Breast epithelium (tissue), 4 donors: ENCODE measurements around the gene EFHD1. TPM values are rescaled to one million over a fixed set of nuclear protein-coding genes. Genes with fewer than 3 reads are reported as not detected.
"Not testable (repeated sequence)": the region's sequence is repeated elsewhere in the genome, so short reads cannot be mapped to it uniquely, and the experiment has no call there.

Experiments
- DNase-seq, 2 donors: peaks; one replicate each; pipeline ENCODE4 v3.0.0-alpha.2; 2019; ENCODE audit warnings: low spot score in 2 of 2
- H3K27ac ChIP-seq, 2 donors: fragments of 200-600 bp; sonication (generic) in 1 of 2; one replicate each; pipeline ENCODE4 v1.5.1; 2016 to 2019; ENCODE audit warnings: mild to moderate bottlenecking in 1 of 2
- H3K27me3 ChIP-seq, 2 donors: fragments of 200-600 bp; sonication (generic) in 1 of 2; one replicate each; pipeline versions ENCODE4 v1.5.1 to v1.6.0; 2017 to 2019; ENCODE audit warnings: control low read depth in 1 of 2, mild to moderate bottlenecking in 1 of 2
- H3K36me3 ChIP-seq: fragments of 200-600 bp; one replicate; pipeline ENCODE4 v1.5.1; 2019
- H3K4me1 ChIP-seq, 2 donors: fragments of 200-600 bp; sonication (generic); one replicate each; pipeline ENCODE4 v1.5.1; 2016 to 2019; ENCODE audit warnings: control low read depth in 1 of 2
- H3K4me3 ChIP-seq, 3 donors: fragments of 200-600 bp; sonication (generic); 1 replicate in 2 of 3; 2 replicates in 1 of 3; pipeline ENCODE4 v1.5.1; 2016 to 2019; ENCODE audit warnings: mild to moderate bottlenecking in 3 of 3, moderate library complexity in 2 of 3
- H3K9me3 ChIP-seq, 2 donors: fragments of 200-600 bp; sonication (generic) in 1 of 2; one replicate each; pipeline ENCODE4 v1.5.1; 2016 to 2019; ENCODE audit warnings: control low read depth in 1 of 2
- CTCF ChIP-seq, 3 donors: fragments of 450-650 bp; IDR thresholded peaks; one replicate each; pipeline ENCODE4 v1.5.1; 2016 to 2017; ENCODE audit warnings: antibody characterized with exemption in 3 of 3, mild to moderate bottlenecking in 3 of 3, moderate library complexity in 3 of 3
- POLR2A ChIP-seq: fragments of 450-650 bp; IDR thresholded peaks from one replicate; pipeline ENCODE4 v1.6.1; 2016; ENCODE audit warnings: antibody characterized with exemption, mild to moderate bottlenecking, moderate library complexity
- POLR2AphosphoS5 ChIP-seq, 3 donors: sonication (generic); formaldehyde crosslinking; IDR thresholded peaks; one replicate each; pipeline ENCODE4 v1.6.1; 2017; ENCODE audit warnings: antibody characterized with exemption in 3 of 3
- intact Hi-C: fragments of 100-400 bp; cut with DNase I; formaldehyde crosslinking; loops from one replicate; pipeline ENCODE4 v1.15.1; 2023; ENCODE audit warnings: low total_unique reads
- total RNA-seq, 3 donors: library from RNA; depleted of rRNA; stranded (reverse); fragments of >200 nt; gene quantifications; one replicate each; pipeline ENCODE4 v1.1.0, GENCODE V29; 2016

Gene EFHD1
- total RNA-seq, 3 donors from 2014 or later: 31.0 to 67.2 (median 52.8) TPM

DNA sequence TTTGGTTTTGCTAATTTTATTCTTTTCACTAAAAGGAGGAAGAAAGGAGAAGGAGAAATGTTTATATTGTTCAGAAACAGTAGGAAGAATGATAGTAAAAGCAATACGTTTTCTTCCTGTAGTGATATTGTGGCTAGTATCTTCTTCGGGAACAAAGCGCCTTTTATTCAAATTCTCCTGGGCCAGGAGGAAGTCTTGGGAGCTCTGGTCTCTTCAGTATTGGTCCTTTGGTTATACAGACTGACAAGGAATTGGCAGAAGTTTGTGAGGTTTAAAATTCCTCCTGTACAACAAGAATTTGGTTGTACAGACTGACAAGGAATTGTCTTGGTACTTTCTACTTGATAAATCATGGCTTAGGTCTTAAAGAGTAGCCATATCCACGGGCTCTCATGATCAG is 73.7 kb downstream of the EFHD1 start:
- no peaks in the 10 kb centered on the region for H3K9me3 ChIP-seq
- no peaks in the 10 kb centered on the region for H3K27me3 ChIP-seq
- no peak overlapping the region for H3K27ac ChIP-seq
- H3K4me1 ChIP-seq: no peaks in the 10 kb centered on the region
- intact Hi-C loops: no loop called here
- no peaks in the 10 kb centered on the region for H3K36me3 ChIP-seq
- no peak overlapping the region for H3K4me3 ChIP-seq
- no peak for DNase-seq
- TF ChIP-seq POLR2AphosphoS5 (IDR thresholded peaks at IDR 0.05) (no peak), POLR2A (no peak), CTCF (IDR thresholded peaks at IDR 0.05) (no peak)

- Histone ChIP-seq H3K4me3 (no peak overlapping the region), H3K27ac (no peak overlapping the region), H3K27me3 (no peaks in the 10 kb centered on the region), H3K9me3 (no peaks in the 10 kb centered on the region), H3K4me1 (no peaks in the 10 kb centered on the region), H3K36me3 (no peaks in the 10 kb centered on the region)
- no peak for TF ChIP-seq POLR2AphosphoS5 (IDR thresholded peaks at IDR 0.05)
- TF ChIP-seq POLR2A: no peak
- no peak for TF ChIP-seq CTCF (IDR thresholded peaks at IDR 0.05)
- DNase-seq: no peak
- intact Hi-C loops: no loop called here
These were observed 80.1 kb downstream of the EFHD1 start for GRCh38 chr2:232713505-232713904.

GRCh38 chr2:232714969-232715368 is 81.6 kb downstream of the EFHD1 start:
- TF ChIP-seq POLR2AphosphoS5 (IDR thresholded peaks at IDR 0.05): no peak
- TF ChIP-seq CTCF (IDR thresholded peaks at IDR 0.05): no peak
- no peak for TF ChIP-seq POLR2A
- no peak overlapping the region for H3K27ac ChIP-seq
- no peaks in the 10 kb centered on the region for H3K9me3 ChIP-seq
- no peaks in the 10 kb centered on the region for H3K4me1 ChIP-seq
- no peaks in the 10 kb centered on the region for H3K36me3 ChIP-seq
- no peaks in the 10 kb centered on the region for H3K27me3 ChIP-seq
- no peak for DNase-seq
- intact Hi-C loops: no loop called here
- H3K4me3 ChIP-seq: no peak overlapping the region

DNA sequence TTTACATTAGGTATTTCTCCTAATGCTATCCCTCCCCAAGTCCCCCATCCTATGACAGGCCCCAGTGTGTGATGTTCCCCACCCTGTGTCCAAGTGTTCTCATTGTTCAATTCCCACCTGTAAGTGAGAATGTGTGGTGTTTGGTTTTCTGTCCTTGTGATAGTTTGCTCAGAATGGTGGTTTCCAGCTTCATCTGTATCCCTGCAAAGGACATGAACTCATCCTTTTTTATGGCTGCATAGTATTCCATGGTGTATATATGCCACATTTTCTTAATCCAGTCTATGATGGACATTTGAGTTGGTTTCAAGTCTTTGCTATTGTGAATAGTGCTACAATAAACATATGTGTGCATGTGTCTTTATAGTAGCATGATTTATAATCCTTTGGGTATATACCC is 86.7 kb downstream of the EFHD1 start:
- H3K4me1 ChIP-seq, H3K27ac ChIP-seq, H3K9me3 ChIP-seq, H3K27me3 ChIP-seq, intact Hi-C loops, DNase-seq, H3K36me3 ChIP-seq, H3K4me3 ChIP-seq: not testable (repeated sequence)

DNA sequence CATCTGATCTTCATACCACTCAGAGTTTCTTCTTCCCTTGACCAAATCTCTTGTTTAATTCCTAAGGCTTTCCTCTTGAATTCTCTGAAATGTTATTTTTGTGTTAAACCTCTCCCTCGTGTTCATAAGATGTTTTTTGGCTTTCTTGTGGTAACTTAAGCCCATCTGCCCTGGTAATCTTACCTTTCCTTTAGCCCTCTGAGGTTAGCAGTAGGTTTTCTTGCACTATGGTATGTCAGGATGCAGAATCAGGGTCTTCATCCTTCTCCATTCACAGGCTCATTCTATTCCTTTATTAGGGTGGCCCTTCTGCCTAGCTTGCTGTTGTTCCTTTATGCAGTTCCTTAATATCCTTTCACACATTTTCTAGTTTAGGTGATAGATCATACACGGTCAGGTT is 87.9 kb downstream of the EFHD1 start:
- H3K4me1 ChIP-seq: no peaks in the 10 kb centered on the region
- H3K36me3 ChIP-seq: no peaks in the 10 kb centered on the region
- intact Hi-C loops: no loop called here
- DNase-seq: no peak
- H3K4me3 ChIP-seq: no peak overlapping the region
- TF ChIP-seq POLR2A (no peak), CTCF (IDR thresholded peaks at IDR 0.05) (no peak), POLR2AphosphoS5 (IDR thresholded peaks at IDR 0.05) (no peak)
- H3K27ac ChIP-seq: no peak overlapping the region
- no peaks in the 10 kb centered on the region for H3K9me3 ChIP-seq
- H3K27me3 ChIP-seq: no peaks in the 10 kb centered on the region

GRCh38 chr2:232721882-232722281 is 88.5 kb downstream of the EFHD1 start:
- DNase-seq: no peak
- Histone ChIP-seq H3K4me3 (no peak overlapping the region), H3K36me3 (no peaks in the 10 kb centered on the region), H3K4me1 (no peaks in the 10 kb centered on the region), H3K27me3 (no peaks in the 10 kb centered on the region), H3K27ac (no peak overlapping the region), H3K9me3 (no peaks in the 10 kb centered on the region)
- intact Hi-C loops: no loop called here
- no peak for TF ChIP-seq CTCF (IDR thresholded peaks at IDR 0.05)
- no peak for TF ChIP-seq POLR2AphosphoS5 (IDR thresholded peaks at IDR 0.05)
- no peak for TF ChIP-seq POLR2A
